Smooth muscle cell (in vitro differentiated cells): ENCODE data around the gene ADCY9. TPM values are rescaled to one million over a fixed set of nuclear protein-coding genes. Genes with fewer than 3 reads are reported as not detected.

ENCODE experiments used
- DNase-seq: peaks from one replicate; lab custom pipeline; 2025; ENCODE audit not compliant: unreplicated experiment; lab: John Stamatoyannopoulos, UW
- H2AFZ ChIP-seq: fragments of 200-600 bp; sonication (generic); 2 replicates; pipeline ENCODE4 v1.6.0; 2016; ENCODE audit warnings: antibody characterized with exemption, low read depth, mild to moderate bottlenecking
- H3F3A ChIP-seq: fragments of 200-600 bp; sonication (generic); 2 replicates; pipeline ENCODE4 v1.6.0; 2017; ENCODE audit warnings: antibody characterized with exemption, low read depth
- H3K27ac ChIP-seq: fragments of 200-600 bp; sonication (generic); 2 replicates; pipeline ENCODE4 v1.5.1; 2016; ENCODE audit warnings: low read depth, mild to moderate bottlenecking
- H3K27me3 ChIP-seq: fragments of 200-600 bp; sonication (generic); 2 replicates; pipeline ENCODE4 v1.6.1; 2016; ENCODE audit warnings: low read depth, mild to moderate bottlenecking
- H3K36me3 ChIP-seq: fragments of 200-600 bp; sonication (generic); 2 replicates; pipeline ENCODE4 v1.5.1; 2016; ENCODE audit warnings: low read depth
- H3K4me1 ChIP-seq: fragments of 200-600 bp; sonication (generic); 2 replicates; pipeline ENCODE4 v1.5.1; 2016; ENCODE audit warnings: low read depth
- H3K4me2 ChIP-seq: fragments of 200-600 bp; sonication (generic); 2 replicates; pipeline ENCODE4 v1.6.0; 2016; ENCODE audit warnings: mild to moderate bottlenecking
- H3K4me3 ChIP-seq: fragments of 200-600 bp; sonication (generic); 2 replicates; pipeline ENCODE4 v1.5.1; 2016; ENCODE audit warnings: mild to moderate bottlenecking
- H3K79me2 ChIP-seq: fragments of 200-600 bp; sonication (generic); 2 replicates; pipeline ENCODE4 v1.6.0; 2016; ENCODE audit warnings: low read depth, mild to moderate bottlenecking
- H3K9ac ChIP-seq: fragments of 200-600 bp; sonication (generic); 2 replicates; pipeline ENCODE4 v1.6.0; 2016; ENCODE audit warnings: low read depth
- H3K9me3 ChIP-seq: fragments of 200-600 bp; sonication (generic); replicated peaks from 2 replicates; pipeline ENCODE4 v1.5.1; 2016; ENCODE audit warnings: low read depth
- H4K20me1 ChIP-seq: fragments of 200-600 bp; sonication (generic); 2 replicates; pipeline ENCODE4 v1.6.0; 2016; ENCODE audit warnings: low read depth
- CTCF ChIP-seq: fragments of 200-600 bp; sonication (generic); IDR thresholded peaks from 2 replicates; pipeline ENCODE4 v1.5.1; 2017; ENCODE audit warnings: borderline replicate concordance, mild to moderate bottlenecking, antibody characterized with exemption; ENCODE audit not compliant: insufficient read depth, poor library complexity, severe bottlenecking
- WGBS: methylation state at CpG from one replicate; pipeline ENCODE4 v1.1.7; 2016; ENCODE audit warnings: low lambda C conversion rate; 5-methylcytosine and 5-hydroxymethylcytosine counted together
- polyA plus RNA-seq: library from polyadenylated mRNA; unstranded; fragments of >200 nt; fragmentation: Nextera tagmentation; extraction: Ambion mirVana; gene quantifications from 2 replicates; pipeline ENCODE4 v1.2.1, GENCODE V29; 2016
- total RNA-seq: library from RNA; depleted of rRNA; stranded (reverse); fragments of >200 nt; gene quantifications from 2 replicates; pipeline ENCODE4 v1.2.3, GENCODE V29; 2014

Gene ADCY9
- total and polyA plus RNA-seq, 2 experiments from 2014 or later: 7.2 to 8.9 TPM

- Histone ChIP-seq H3K9me3 (no peaks in the 10 kb centered on the region), H3F3A (no peaks in the 10 kb centered on the region), H3K36me3 (no peaks in the 10 kb centered on the region), H3K4me3 (no peak overlapping the region), H3K4me2 (no peak overlapping the region), H3K9ac (no peak overlapping the region), H3K4me1 (no peaks in the 10 kb centered on the region), H3K27ac (no peak overlapping the region), H2AFZ (no peak overlapping the region), H3K27me3 (no peaks in the 10 kb centered on the region), H4K20me1 (no peaks in the 10 kb centered on the region), H3K79me2 (no peaks in the 10 kb centered on the region)
- no peak for DNase-seq
- TF ChIP-seq CTCF: no peak
- WGBS: 75% methylated on average over 19 of the region's 20 CpGs
Measured at GRCh38 chr16:4011225-4011939, 104.9 kb downstream of the ADCY9 start.

- no peak for TF ChIP-seq CTCF
- Histone ChIP-seq H3K4me3 (no peak overlapping the region), H3F3A (no peaks in the 10 kb centered on the region), H4K20me1 (no peaks in the 10 kb centered on the region), H3K9ac (no peak overlapping the region), H3K79me2 (no peaks in the 10 kb centered on the region), H3K4me2 (no peak overlapping the region), H2AFZ (no peak overlapping the region), H3K4me1 (no peaks in the 10 kb centered on the region), H3K9me3 (no peaks in the 10 kb centered on the region), H3K36me3 (no peaks in the 10 kb centered on the region), H3K27me3 (no peaks in the 10 kb centered on the region), H3K27ac (no peak overlapping the region)
- DNase-seq: no peak
- 89% methylated on average over 32 of the region's 32 CpGs for WGBS
Measured at GRCh38 chr16:4010225-4011158, 105.8 kb downstream of the ADCY9 start.

- Histone ChIP-seq H3K4me1 (no peaks in the 10 kb centered on the region), H3F3A (no peaks in the 10 kb centered on the region), H3K9me3 (no peaks in the 10 kb centered on the region), H3K27ac (no peak overlapping the region), H3K4me3 (no peak overlapping the region), H3K36me3 (no peaks in the 10 kb centered on the region), H3K4me2 (no peak overlapping the region), H2AFZ (no peak overlapping the region), H3K9ac (no peak overlapping the region), H3K27me3 (no peaks in the 10 kb centered on the region), H3K79me2 (no peaks in the 10 kb centered on the region), H4K20me1 (no peaks in the 10 kb centered on the region)
- no peak for TF ChIP-seq CTCF
- no peak for DNase-seq
- WGBS: 97% methylated on average over 6 of the region's 6 CpGs
Measured at GRCh38 chr16:4009177-4009576, 107.1 kb downstream of the ADCY9 start.
